A673 (cell line): ENCODE data around the gene VAPB. TPM values are rescaled to one million over a fixed set of nuclear protein-coding genes. Genes with fewer than 3 reads are reported as not detected.

Experiments
- BruUV-seq: library from RNA; stranded (reverse); fragments of 400-500 nt; replicated peaks from 2 replicates; lab custom pipeline; 2021; lab: Mats Ljungman, UMichigan
- CTCF ChIA-PET: fragments of 300-600 bp; sonication (Branson Sonifier 250); formaldehyde crosslinking; loops from one replicate; lab custom pipeline; 2022; ENCODE audit warnings: antibody characterized with exemption; lab: Charles Lee
- POLR2A ChIA-PET: fragments of 300-600 bp; sonication (Branson Sonifier 250); formaldehyde crosslinking; loops from one replicate; lab custom pipeline; 2022; ENCODE audit warnings: antibody characterized with exemption; ENCODE audit not compliant: low non-redundant PET; lab: Charles Lee
- DNase-seq: peaks from one replicate; pipeline ENCODE4 v3.0.0-alpha.2; 2015; ENCODE audit warnings: low spot score
- H3K27ac ChIP-seq: fragments of 200-600 bp; sonication (generic); 2 replicates; pipeline ENCODE4 v1.5.1; 2016; ENCODE audit warnings: mixed run types, low read depth, mild to moderate bottlenecking, mixed read lengths, antibody characterized with exemption, low read length; ENCODE audit not compliant: poor library complexity, severe bottlenecking
- H3K27me3 ChIP-seq: fragments of 200-600 bp; sonication (generic); replicated peaks from 2 replicates; pipeline ENCODE4 v1.6.1; 2017; ENCODE audit warnings: mixed run types, low read depth, mild to moderate bottlenecking, mixed read lengths, antibody characterized with exemption, low read length; ENCODE audit not compliant: insufficient read depth, poor library complexity
- H3K36me3 ChIP-seq: fragments of 200-600 bp; sonication (generic); 2 replicates; pipeline ENCODE4 v1.6.1; 2016; ENCODE audit warnings: mixed run types, mild to moderate bottlenecking, mixed read lengths, antibody characterized with exemption, low read length; ENCODE audit not compliant: insufficient read depth, poor library complexity, severe bottlenecking
- H3K4me1 ChIP-seq: fragments of 200-600 bp; sonication (generic); 2 replicates; pipeline ENCODE4 v1.6.1; 2017; ENCODE audit warnings: mixed run types, mild to moderate bottlenecking, mixed read lengths, antibody characterized with exemption, low read length; ENCODE audit not compliant: insufficient read depth, poor library complexity, severe bottlenecking
- H3K4me3 ChIP-seq: fragments of 200-600 bp; sonication (generic); 2 replicates; pipeline ENCODE4 v1.5.1; 2016; ENCODE audit warnings: low read depth, mixed run types, mild to moderate bottlenecking, mixed read lengths, low read length; ENCODE audit not compliant: poor library complexity, severe bottlenecking
- H3K9me3 ChIP-seq: fragments of 200-600 bp; sonication (generic); 2 replicates; pipeline ENCODE4 v1.6.1; 2016; ENCODE audit warnings: mixed run types, low read depth, mild to moderate bottlenecking, mixed read lengths, antibody characterized with exemption, low read length; ENCODE audit not compliant: poor library complexity, severe bottlenecking
- CTCF ChIP-seq: fragments of 300-800, 200-600 bp; sonication (generic); conservative IDR thresholded peaks from 2 replicates; pipeline ENCODE4 v1.5.1; 2017; ENCODE audit warnings: low read depth, mild to moderate bottlenecking, antibody characterized with exemption, low read length, moderate library complexity, mixed read lengths
- EZH2 ChIP-seq: fragments of 200-600 bp; sonication (generic); IDR thresholded peaks from 2 replicates; pipeline ENCODE4 v1.6.1; 2017; ENCODE audit warnings: borderline replicate concordance, low read depth, mild to moderate bottlenecking, mixed read lengths, antibody characterized with exemption, low read length; ENCODE audit not compliant: poor library complexity, severe bottlenecking
- intact Hi-C: fragments of 100-400 bp; cut with micrococcal nuclease; formaldehyde crosslinking; loops from one replicate; pipeline ENCODE4 v1.10.0; 2022; ENCODE audit not compliant: unreplicated experiment
- total RNA-seq: library from RNA; stranded (reverse); gene quantifications from 2 replicates; pipeline ENCODE4 v1.2.3, GENCODE V29; 2021

VAPB gene
- total RNA-seq, 1 experiment from 2014 or later, result 60.9 TPM

GRCh38 chr20:58340853-58341252, 48.2 kb upstream of the VAPB start:
- DNase-seq, result no peak
- CTCF ChIA-PET, result no interaction called here
- no peaks in the 10 kb centered on the region for H3K4me1 ChIP-seq
- POLR2A ChIA-PET, result no interaction called here
- H3K9me3 ChIP-seq, result no peaks in the 10 kb centered on the region
- H3K27ac ChIP-seq, result no peak overlapping the region
- BruUV-seq, result no TSS peak
- H3K27me3 ChIP-seq, result no peaks in the 10 kb centered on the region
- intact Hi-C loops, result no loop called here
- H3K4me3 ChIP-seq, result no peak overlapping the region
- TF ChIP-seq EZH2 (no peak), CTCF (no peak)
- peaks cover 6% of the 10 kb centered on the region for H3K36me3 ChIP-seq

- BruUV-seq, result no TSS peak
- ChIA-PET POLR2A (no interaction called here), CTCF (no interaction called here)
- peak; percentile 2 for DNase-seq
- TF ChIP-seq CTCF (no peak), EZH2 (no peak)
- H3K27ac ChIP-seq, result no peak overlapping the region
- H3K4me3 ChIP-seq, result no peak overlapping the region
- peaks cover 9% of the 10 kb centered on the region for H3K36me3 ChIP-seq
- intact Hi-C loops, result no loop called here
- H3K27me3 ChIP-seq, result no peaks in the 10 kb centered on the region
- H3K4me1 ChIP-seq, result no peaks in the 10 kb centered on the region
- H3K9me3 ChIP-seq, result no peaks in the 10 kb centered on the region
Measured at GRCh38 chr20:58342104-58342945, 46.7 kb upstream of the VAPB start.

GRCh38 chr20:58344741-58345140, 44.3 kb upstream of the VAPB start:
- no peak overlapping the region for H3K4me3 ChIP-seq
- peaks cover 9% of the 10 kb centered on the region for H3K36me3 ChIP-seq
- H3K4me1 ChIP-seq, result no peaks in the 10 kb centered on the region
- CTCF ChIA-PET, result no interaction called here
- no peaks in the 10 kb centered on the region for H3K9me3 ChIP-seq
- intact Hi-C loops, result no loop called here
- POLR2A ChIA-PET, result no interaction called here
- DNase-seq, result no peak
- TF ChIP-seq CTCF, result no peak
- no peak for TF ChIP-seq EZH2
- no peak overlapping the region for H3K27ac ChIP-seq
- BruUV-seq, result no TSS peak
- H3K27me3 ChIP-seq, result no peaks in the 10 kb centered on the region
